Thyroid gland (tissue), 4 donors: ENCODE measurements around the gene FXYD5. TPM values are rescaled to one million over a fixed set of nuclear protein-coding genes. Genes with fewer than 3 reads are reported as not detected.

Source experiments
- DNase-seq, 2 donors: peaks; one replicate each; pipeline ENCODE4 v3.0.0-alpha.2; 2019
- H3K27ac ChIP-seq, 3 donors: fragments of 200-600 bp; sonication (generic); 1 replicate in 2 of 3; 2 replicates in 1 of 3; pipeline ENCODE4 v1.5.1; 2016 to 2019; ENCODE audit warnings: mild to moderate bottlenecking in 1 of 3, moderate library complexity in 1 of 3
- H3K27me3 ChIP-seq: fragments of 200-600 bp; sonication (generic); one replicate; pipeline ENCODE4 v1.5.1; 2019
- H3K36me3 ChIP-seq, 2 donors: fragments of 200-600 bp; sonication (generic); one replicate each; pipeline ENCODE4 v1.5.1; 2016 to 2019
- H3K4me1 ChIP-seq, 2 donors: fragments of 200-600 bp; sonication (generic); one replicate each; pipeline ENCODE4 v1.5.1; 2017 to 2019
- H3K4me3 ChIP-seq, 3 donors: fragments of 200-600 bp; sonication (generic); replicated peaks in 1 of 3; 1 replicate in 2 of 3; 2 replicates in 1 of 3; pipeline ENCODE4 v1.5.1; 2016; ENCODE audit warnings: mild to moderate bottlenecking in 1 of 3
- H3K9me3 ChIP-seq: fragments of 200-600 bp; sonication (generic); one replicate; pipeline ENCODE4 v1.5.1; 2017
- CTCF ChIP-seq, 6 experiments: fragments of 200-600 bp in 3 of 6; fragments of 450-650 bp in 3 of 6; sonication (generic) in 3 of 6; IDR thresholded peaks; one replicate each; pipeline ENCODE4 v1.5.1; 2016 to 2019; ENCODE audit warnings: antibody characterized with exemption in 6 of 6, mild to moderate bottlenecking in 2 of 6, inconsistent platforms in 1 of 6, moderate library complexity in 1 of 6
- POLR2A ChIP-seq, 2 donors: fragments of 450-650 bp; IDR thresholded peaks; one replicate each; pipeline ENCODE4 v1.6.1; 2017; ENCODE audit warnings: antibody characterized with exemption in 2 of 2, mild to moderate bottlenecking in 2 of 2, moderate library complexity in 1 of 2
- WGBS, 2 donors: methylation state at CpG; one replicate each; pipeline ENCODE4 v1.1.5; 2017; 5-methylcytosine and 5-hydroxymethylcytosine counted together
- intact Hi-C: fragments of 100-400 bp; cut with DNase I; formaldehyde crosslinking; loops from one replicate; pipeline ENCODE4 v1.15.1; 2023
- total RNA-seq, 4 donors: library from RNA; depleted of rRNA; stranded (reverse); fragments of >200 nt; gene quantifications; one replicate each; pipeline ENCODE4 v1.2.3, GENCODE V29; 2016

Gene FXYD5
- total RNA-seq, 4 donors from 2014 or later: 9.3 to 52.4 (median 19.6) TPM

GRCh38 chr19:35133826-35134225 lies 20.7 kb upstream of the FXYD5 start:
- no peaks in the 10 kb centered on the region for H3K9me3 ChIP-seq
- 66 to 69% methylated on average over 10 to 11 of the region's 11 CpGs for WGBS, 2 donors
- no peaks in the 10 kb centered on the region for H3K27me3 ChIP-seq
- no peak overlapping the region for H3K4me3 ChIP-seq
- TF ChIP-seq CTCF (IDR thresholded peaks at IDR 0.05) (no peak), POLR2A (IDR thresholded peaks at IDR 0.05) (no peak)
- intact Hi-C loops: no loop called here
- H3K4me1 ChIP-seq: peaks cover 0 to 4% of the 10 kb centered on the region in 2 donors
- H3K36me3 ChIP-seq: no peaks in the 10 kb centered on the region
- no peak overlapping the region for H3K27ac ChIP-seq
- DNase-seq: no peak

GRCh38 chr19:35134601-35135242 lies 19.8 kb upstream of the FXYD5 start, which contains the start of gene LGI4:
TSS of gene LGI4 (minus strand) at chr19:35135059. CDS start at chr19:35134680, 379 bp downstream.
- Histone ChIP-seq H3K27ac (peak within 1 kb of the TSS in 2 of 3 donors; percentile 3 to 33), H3K4me3 (no peak within 1 kb of the TSS), H3K36me3 (no peaks in the 10 kb centered on the region), H3K9me3 (no peaks in the 10 kb centered on the region), H3K27me3 (no peaks in the 10 kb centered on the region), H3K4me1 (peaks cover 0 to 4% of the 10 kb centered on the region in 2 donors)
- 47 to 63% methylated on average over 14 to 15 of the region's 15 CpGs for WGBS, 2 donors
- no peak for DNase-seq
- intact Hi-C loops: no loop called here
- TF ChIP-seq CTCF (IDR thresholded peaks at IDR 0.05): no peak
- TF ChIP-seq POLR2A (IDR thresholded peaks at IDR 0.05): no peak

GRCh38 chr19:35135389-35135909 lies 19.1 kb upstream of the FXYD5 start:
- no peak overlapping the region for H3K4me3 ChIP-seq
- H3K27ac ChIP-seq: peak overlapping the region in 1 of 3 donors; percentile 19
- intact Hi-C loops: no loop called here
- H3K4me1 ChIP-seq: peaks cover 0 to 4% of the 10 kb centered on the region in 2 donors
- no peaks in the 10 kb centered on the region for H3K27me3 ChIP-seq
- H3K36me3 ChIP-seq: no peaks in the 10 kb centered on the region
- WGBS, 2 donors: 0% methylated on average over 2 to 3 of the region's 7 CpGs
- peak; percentile 43 to 49 for DNase-seq
- peak; percentile 42 to 79 (median 68) for TF ChIP-seq CTCF (IDR thresholded peaks at IDR 0.05)
- no peak for TF ChIP-seq POLR2A (IDR thresholded peaks at IDR 0.05)
- H3K9me3 ChIP-seq: no peaks in the 10 kb centered on the region

GRCh38 chr19:35136231-35136630 lies 18.3 kb upstream of the FXYD5 start:
- TF ChIP-seq POLR2A (IDR thresholded peaks at IDR 0.05): no peak
- TF ChIP-seq CTCF (IDR thresholded peaks at IDR 0.05): no peak
- intact Hi-C loops: no loop called here
- no peaks in the 10 kb centered on the region for H3K36me3 ChIP-seq
- 75 to 89% methylated on average over 8 to 11 of the region's 11 CpGs for WGBS, 2 donors
- H3K4me1 ChIP-seq: peaks cover 0 to 4% of the 10 kb centered on the region in 2 donors
- no peak overlapping the region for H3K4me3 ChIP-seq
- H3K27me3 ChIP-seq: no peaks in the 10 kb centered on the region
- H3K27ac ChIP-seq: no peak overlapping the region
- H3K9me3 ChIP-seq: no peaks in the 10 kb centered on the region
- no peak for DNase-seq

GRCh38 chr19:35136977-35137702 lies 17.4 kb upstream of the FXYD5 start:
- H3K4me3 ChIP-seq: no peak overlapping the region
- no peak for DNase-seq
- no peak overlapping the region for H3K27ac ChIP-seq
- no peaks in the 10 kb centered on the region for H3K36me3 ChIP-seq
- TF ChIP-seq CTCF (IDR thresholded peaks at IDR 0.05): no peak
- TF ChIP-seq POLR2A (IDR thresholded peaks at IDR 0.05): no peak
- intact Hi-C loops: no loop called here
- H3K27me3 ChIP-seq: no peaks in the 10 kb centered on the region
- peaks cover 4 to 12% of the 10 kb centered on the region in 2 donors for H3K4me1 ChIP-seq
- 65 to 70% methylated on average over 7 to 9 of the region's 9 CpGs for WGBS, 2 donors
- no peaks in the 10 kb centered on the region for H3K9me3 ChIP-seq
